Lung (tissue), 12 donors: ENCODE measurements around the gene IL1RN. TPM values are rescaled to one million over a fixed set of nuclear protein-coding genes. Genes with fewer than 3 reads are reported as not detected.

Source experiments
- ATAC-seq: fragments of 200-7000 bp; cut with Tn5 transposase; one replicate; pipeline ENCODE4 v1.9.1; 2020; ENCODE audit warnings: moderate number of reproducible peaks; ENCODE audit not compliant: insufficient read depth, low FRiP score
- DNase-seq, 3 donors: peaks; one replicate each; pipeline ENCODE4 v3.0.0-alpha.2; 2013 to 2017
- H3K27ac ChIP-seq, 2 donors: one replicate each; pipeline ENCODE4 v1.5.1; 2013; ENCODE audit warnings: mild to moderate bottlenecking in 2 of 2, moderate library complexity in 2 of 2, control low read depth in 1 of 2, inconsistent platforms in 1 of 2, low read depth in 1 of 2, low read length in 1 of 2
- H3K27me3 ChIP-seq, 3 donors: one replicate each; pipeline ENCODE4 v1.5.1; 2013; ENCODE audit warnings: low read length in 2 of 3; ENCODE audit not compliant: control insufficient read depth in 3 of 3, insufficient read depth in 3 of 3
- H3K36me3 ChIP-seq, 4 donors: one replicate each; pipeline ENCODE4 v1.5.1; 2013; ENCODE audit warnings: low read length in 4 of 4, mild to moderate bottlenecking in 1 of 4, moderate library complexity in 1 of 4; ENCODE audit not compliant: control insufficient read depth in 4 of 4, insufficient read depth in 4 of 4
- H3K4me1 ChIP-seq, 5 donors: one replicate each; pipeline ENCODE4 v1.5.1; 2013; ENCODE audit warnings: low read length in 5 of 5, mild to moderate bottlenecking in 2 of 5, moderate library complexity in 1 of 5; ENCODE audit not compliant: control insufficient read depth in 5 of 5, insufficient read depth in 5 of 5
- H3K4me3 ChIP-seq: one replicate; pipeline ENCODE4 v1.5.1; 2013; ENCODE audit warnings: mild to moderate bottlenecking, control low read depth, moderate library complexity
- H3K9ac ChIP-seq, 2 donors: one replicate each; pipeline ENCODE4 v1.5.1; 2013; ENCODE audit warnings: low read length in 2 of 2, control low read depth in 1 of 2; ENCODE audit not compliant: insufficient read depth in 1 of 2
- H3K9me3 ChIP-seq, 4 donors: one replicate each; pipeline ENCODE4 v1.5.1; 2013; ENCODE audit warnings: low read length in 3 of 4, mild to moderate bottlenecking in 1 of 4, moderate library complexity in 1 of 4; ENCODE audit not compliant: control insufficient read depth in 4 of 4, insufficient read depth in 3 of 4
- WGBS, 2 donors: extraction: QIAGEN DNeasy Blood & Tissue Kit; methylation state at CpG; one replicate each; pipeline ENCODE4 v1.1.7; 2013; 5-methylcytosine and 5-hydroxymethylcytosine counted together
- polyA plus RNA-seq, 2 donors: library from polyadenylated mRNA; stranded (reverse); fragments of 200-250 nt; gene quantifications; one replicate each; pipeline ENCODE4 v1.2.1, GENCODE V29; 2013
- total RNA-seq, 2 donors: library from RNA; depleted of rRNA in 1 of 2; stranded (reverse); fragments of >200 nt in 1 of 2; gene quantifications; one replicate each; pipeline ENCODE4 v1.2.1, GENCODE V29; 2014 to 2021
- TF ChIP-seq, protein P1 (sequence below): IDR thresholded peaks from 2 replicates; pipeline ENCODE4 v1.5.1; 2012; ENCODE audit warnings: mild to moderate bottlenecking; ENCODE audit errors: control extremely low read depth, extremely low read depth
- donor health status: control.
- donor health status: control.
- donor health status: Bipolar disorder and iron deficiency.
- donor health status: healthy.
- donor health status: DM: yes; HTN: yes; CAD: no.

Gene IL1RN
- total and polyA plus RNA-seq, 4 donors: 9.6 to 850 (median 16.7) TPM

DNA sequence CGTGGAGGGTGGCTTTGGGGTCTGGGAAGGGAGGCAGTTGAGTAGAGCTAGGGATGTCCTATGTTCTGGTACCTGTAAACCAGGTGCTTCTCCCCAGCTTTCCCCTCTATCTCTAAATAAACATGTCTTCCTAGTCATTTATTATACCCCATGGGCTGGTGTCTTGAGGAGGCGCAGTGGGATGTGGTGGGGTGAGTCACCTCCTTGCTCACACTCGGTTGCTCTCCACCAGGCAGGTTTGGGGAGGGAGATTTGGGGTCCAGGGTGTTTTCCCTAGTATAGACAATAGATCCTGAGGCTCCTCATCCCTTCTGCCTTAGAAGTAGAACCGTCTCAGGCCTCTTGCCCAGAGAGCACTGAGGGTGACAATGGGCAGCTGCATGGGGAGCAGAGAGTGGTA, 51.5 kb downstream of the IL1RN start:
- H3K4me1 ChIP-seq: peaks cover 0 to 21% (median 8%) of the 10 kb centered on the region in 5 donors
- no peaks in the 10 kb centered on the region for H3K9me3 ChIP-seq
- ATAC-seq: no peak
- no peaks in the 10 kb centered on the region for H3K36me3 ChIP-seq
- DNase-seq: no peak
- H3K27ac ChIP-seq: no peak overlapping the region
- no peak overlapping the region for H3K9ac ChIP-seq
- H3K27me3 ChIP-seq: no peaks in the 10 kb centered on the region
- 80 to 86% methylated on average over 4 of the region's 4 CpGs for WGBS, 2 donors
- H3K4me3 ChIP-seq: no peak overlapping the region
- TF ChIP-seq, protein P1, sequence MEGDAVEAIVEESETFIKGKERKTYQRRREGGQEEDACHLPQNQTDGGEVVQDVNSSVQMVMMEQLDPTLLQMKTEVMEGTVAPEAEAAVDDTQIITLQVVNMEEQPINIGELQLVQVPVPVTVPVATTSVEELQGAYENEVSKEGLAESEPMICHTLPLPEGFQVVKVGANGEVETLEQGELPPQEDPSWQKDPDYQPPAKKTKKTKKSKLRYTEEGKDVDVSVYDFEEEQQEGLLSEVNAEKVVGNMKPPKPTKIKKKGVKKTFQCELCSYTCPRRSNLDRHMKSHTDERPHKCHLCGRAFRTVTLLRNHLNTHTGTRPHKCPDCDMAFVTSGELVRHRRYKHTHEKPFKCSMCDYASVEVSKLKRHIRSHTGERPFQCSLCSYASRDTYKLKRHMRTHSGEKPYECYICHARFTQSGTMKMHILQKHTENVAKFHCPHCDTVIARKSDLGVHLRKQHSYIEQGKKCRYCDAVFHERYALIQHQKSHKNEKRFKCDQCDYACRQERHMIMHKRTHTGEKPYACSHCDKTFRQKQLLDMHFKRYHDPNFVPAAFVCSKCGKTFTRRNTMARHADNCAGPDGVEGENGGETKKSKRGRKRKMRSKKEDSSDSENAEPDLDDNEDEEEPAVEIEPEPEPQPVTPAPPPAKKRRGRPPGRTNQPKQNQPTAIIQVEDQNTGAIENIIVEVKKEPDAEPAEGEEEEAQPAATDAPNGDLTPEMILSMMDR: no peak

DNA sequence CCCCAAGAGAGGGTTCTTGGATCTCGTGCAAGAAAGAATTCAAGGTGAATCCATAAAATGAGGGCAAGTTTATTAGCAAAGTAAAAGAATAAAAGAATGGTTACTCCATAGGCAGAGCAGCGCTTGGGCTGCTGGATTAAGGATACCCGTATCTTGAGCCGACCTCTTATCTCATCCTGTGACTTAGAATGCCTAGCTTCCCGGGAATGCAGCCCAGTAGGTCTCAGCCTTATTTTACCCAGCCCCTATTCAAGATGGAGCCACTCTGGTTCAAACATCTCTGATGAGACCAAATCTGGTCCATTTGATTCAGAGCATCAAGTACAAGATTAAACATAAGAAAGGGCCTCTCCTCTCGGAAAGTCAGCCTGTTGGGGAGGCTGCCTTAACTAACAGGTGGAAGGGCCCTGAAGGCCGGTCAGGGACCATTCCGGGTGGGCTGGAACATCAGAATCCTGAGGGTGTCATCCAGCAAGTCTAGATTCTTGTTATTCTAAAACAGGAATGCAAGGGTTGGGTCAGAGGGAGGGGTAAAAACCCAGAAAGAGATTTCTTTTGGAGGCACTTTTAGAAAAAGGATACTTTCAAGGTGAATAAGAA, 52.1 kb downstream of the IL1RN start:
- Histone ChIP-seq H3K9ac (no peak overlapping the region), H3K9me3 (no peaks in the 10 kb centered on the region), H3K27ac (no peak overlapping the region), H3K4me3 (no peak overlapping the region), H3K36me3 (no peaks in the 10 kb centered on the region), H3K27me3 (no peaks in the 10 kb centered on the region), H3K4me1 (peaks cover 0 to 21% (median 8%) of the 10 kb centered on the region in 5 donors)
- ATAC-seq (no peak), DNase-seq (no peak)
- WGBS, 2 donors: 95% methylated on average over 8 of the region's 8 CpGs
- TF ChIP-seq, protein P1: no peak

DNA sequence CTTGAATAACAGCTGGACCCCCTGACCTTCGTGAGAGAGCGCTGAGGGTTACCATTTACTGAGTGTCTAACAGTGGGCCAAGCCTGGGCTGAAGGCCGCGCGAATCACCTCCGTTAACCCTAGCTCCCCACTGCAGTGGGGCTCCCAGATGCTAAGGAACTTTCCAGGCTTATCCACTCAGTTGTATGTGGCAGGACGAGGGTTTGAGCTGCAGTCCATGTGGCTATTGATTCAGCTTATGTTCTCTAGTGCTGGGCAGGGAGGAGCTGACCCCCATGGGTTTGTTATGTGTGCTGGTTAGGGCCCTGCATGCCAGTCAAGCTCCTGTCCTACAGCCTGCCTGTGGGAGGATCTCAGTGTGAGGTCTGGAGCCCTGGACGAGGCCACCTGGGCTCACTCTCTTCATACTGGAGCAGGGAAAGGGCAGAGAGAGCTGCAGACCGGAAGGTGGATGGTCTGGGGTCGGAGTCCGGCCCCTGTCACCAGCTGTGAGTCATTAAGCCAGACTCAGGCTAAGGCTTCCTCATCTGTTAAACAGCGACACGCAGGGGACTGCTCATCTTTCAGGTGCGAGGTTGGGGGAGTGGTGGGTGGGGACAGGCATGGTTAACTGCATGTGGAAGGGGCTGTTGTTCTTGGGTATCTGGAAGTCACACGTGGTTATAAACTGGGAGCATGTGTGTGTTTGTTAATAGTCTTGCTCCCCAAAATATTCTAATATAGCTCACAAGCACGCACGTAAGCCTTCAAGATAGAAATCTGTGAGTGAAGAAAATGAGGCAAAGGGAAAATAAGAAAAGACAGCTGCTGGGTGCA, 52.9 kb downstream of the IL1RN start:
- WGBS, 2 donors: 86 to 88% methylated on average over 17 of the region's 17 CpGs
- H3K9ac ChIP-seq: no peak overlapping the region
- TF ChIP-seq, protein P1: no peak
- no peaks in the 10 kb centered on the region for H3K36me3 ChIP-seq
- H3K27ac ChIP-seq: no peak overlapping the region
- DNase-seq: no peak
- peaks cover 0 to 23% (median 8%) of the 10 kb centered on the region in 5 donors for H3K4me1 ChIP-seq
- H3K4me3 ChIP-seq: no peak overlapping the region
- H3K9me3 ChIP-seq: no peaks in the 10 kb centered on the region
- H3K27me3 ChIP-seq: no peaks in the 10 kb centered on the region
- no peak for ATAC-seq
